ENCODE data around the gene DSG4.

DNA sequence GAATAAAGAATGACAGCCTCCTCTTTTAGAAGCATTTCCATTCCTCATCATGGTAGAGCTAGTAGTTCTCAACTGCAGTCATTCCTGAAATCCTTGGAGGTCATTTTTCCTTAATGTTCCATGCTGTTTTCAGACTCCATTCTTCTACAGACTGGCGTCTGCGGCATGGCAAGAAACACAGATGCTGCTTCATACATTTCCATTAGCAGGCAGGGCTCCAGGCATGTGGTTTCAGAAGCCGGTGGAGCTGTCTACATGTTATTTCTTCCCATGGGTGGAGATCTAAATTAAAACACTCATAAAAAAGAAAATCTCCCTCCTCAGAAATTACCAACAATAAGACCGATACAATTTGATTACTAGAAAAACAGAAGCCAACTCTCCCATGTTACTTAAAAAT, 64.9 kb downstream of the DSG4 start:
- TF ChIP-seq POLR2A (IDR thresholded peaks at IDR 0.05) (no peak), EP300 (IDR thresholded peaks at IDR 0.05; ENCODE audit: low read depth) (no peak)
- TF ChIP-seq, protein P1, sequence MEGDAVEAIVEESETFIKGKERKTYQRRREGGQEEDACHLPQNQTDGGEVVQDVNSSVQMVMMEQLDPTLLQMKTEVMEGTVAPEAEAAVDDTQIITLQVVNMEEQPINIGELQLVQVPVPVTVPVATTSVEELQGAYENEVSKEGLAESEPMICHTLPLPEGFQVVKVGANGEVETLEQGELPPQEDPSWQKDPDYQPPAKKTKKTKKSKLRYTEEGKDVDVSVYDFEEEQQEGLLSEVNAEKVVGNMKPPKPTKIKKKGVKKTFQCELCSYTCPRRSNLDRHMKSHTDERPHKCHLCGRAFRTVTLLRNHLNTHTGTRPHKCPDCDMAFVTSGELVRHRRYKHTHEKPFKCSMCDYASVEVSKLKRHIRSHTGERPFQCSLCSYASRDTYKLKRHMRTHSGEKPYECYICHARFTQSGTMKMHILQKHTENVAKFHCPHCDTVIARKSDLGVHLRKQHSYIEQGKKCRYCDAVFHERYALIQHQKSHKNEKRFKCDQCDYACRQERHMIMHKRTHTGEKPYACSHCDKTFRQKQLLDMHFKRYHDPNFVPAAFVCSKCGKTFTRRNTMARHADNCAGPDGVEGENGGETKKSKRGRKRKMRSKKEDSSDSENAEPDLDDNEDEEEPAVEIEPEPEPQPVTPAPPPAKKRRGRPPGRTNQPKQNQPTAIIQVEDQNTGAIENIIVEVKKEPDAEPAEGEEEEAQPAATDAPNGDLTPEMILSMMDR (IDR thresholded peaks at IDR 0.05): no peak

Measured in transverse colon (tissue), 3 donors.